AG10803 (cell line): ENCODE data around the gene PRKAA1.
"Not testable (repeated sequence)": the region's sequence is repeated elsewhere in the genome, so short reads cannot be mapped to it uniquely, and the experiment has no call there.

Experiments
- DNase-seq: peaks from one replicate; pipeline ENCODE4 v3.0.0; 2010; ENCODE audit warnings: low read depth
- H3K4me3 ChIP-seq: 2 replicates; pipeline ENCODE4 v1.5.1; 2011; ENCODE audit warnings: mild to moderate bottlenecking, low read length, control low read depth
- TF ChIP-seq, protein P1 (sequence below): conservative IDR thresholded peaks from 2 replicates; pipeline ENCODE4 v1.5.1; 2011; ENCODE audit warnings: mild to moderate bottlenecking, low read length, control low read depth, inconsistent platforms

PRKAA1 gene

DNA sequence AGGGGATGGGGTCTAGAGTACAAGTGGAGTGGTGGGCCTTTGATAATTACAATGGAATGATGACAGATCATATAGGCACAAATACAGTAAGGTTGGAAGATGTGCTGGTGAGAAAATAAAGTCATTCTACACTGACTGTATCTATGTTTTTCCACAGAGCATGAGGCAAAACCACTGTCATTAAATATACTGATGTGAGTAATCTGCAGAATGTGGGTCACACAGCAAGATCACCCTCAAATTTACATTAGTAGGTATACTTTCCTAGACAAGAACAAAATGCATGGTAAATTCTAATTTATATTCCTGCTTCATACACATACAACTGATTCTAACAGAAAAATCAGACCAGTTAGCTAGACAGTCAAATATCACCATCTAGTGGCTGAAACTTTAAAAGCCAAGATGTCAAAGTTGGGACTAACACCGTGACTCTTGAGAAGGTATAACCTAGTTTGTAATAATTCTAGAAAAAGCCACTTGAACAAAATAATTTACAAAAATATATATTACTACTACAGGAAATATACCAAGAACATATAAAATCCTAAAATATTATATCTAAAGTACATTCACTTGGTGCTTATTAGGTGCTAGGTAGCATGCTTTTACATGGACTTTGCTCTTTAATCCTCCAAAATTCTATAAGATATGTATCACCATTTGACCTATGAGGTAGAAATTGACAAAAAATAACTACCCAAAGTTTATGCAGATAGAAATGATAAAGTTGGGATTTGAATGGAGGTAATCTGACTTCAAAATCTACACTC is 61.9 kb downstream of the PRKAA1 start:
- TF ChIP-seq, protein P1, sequence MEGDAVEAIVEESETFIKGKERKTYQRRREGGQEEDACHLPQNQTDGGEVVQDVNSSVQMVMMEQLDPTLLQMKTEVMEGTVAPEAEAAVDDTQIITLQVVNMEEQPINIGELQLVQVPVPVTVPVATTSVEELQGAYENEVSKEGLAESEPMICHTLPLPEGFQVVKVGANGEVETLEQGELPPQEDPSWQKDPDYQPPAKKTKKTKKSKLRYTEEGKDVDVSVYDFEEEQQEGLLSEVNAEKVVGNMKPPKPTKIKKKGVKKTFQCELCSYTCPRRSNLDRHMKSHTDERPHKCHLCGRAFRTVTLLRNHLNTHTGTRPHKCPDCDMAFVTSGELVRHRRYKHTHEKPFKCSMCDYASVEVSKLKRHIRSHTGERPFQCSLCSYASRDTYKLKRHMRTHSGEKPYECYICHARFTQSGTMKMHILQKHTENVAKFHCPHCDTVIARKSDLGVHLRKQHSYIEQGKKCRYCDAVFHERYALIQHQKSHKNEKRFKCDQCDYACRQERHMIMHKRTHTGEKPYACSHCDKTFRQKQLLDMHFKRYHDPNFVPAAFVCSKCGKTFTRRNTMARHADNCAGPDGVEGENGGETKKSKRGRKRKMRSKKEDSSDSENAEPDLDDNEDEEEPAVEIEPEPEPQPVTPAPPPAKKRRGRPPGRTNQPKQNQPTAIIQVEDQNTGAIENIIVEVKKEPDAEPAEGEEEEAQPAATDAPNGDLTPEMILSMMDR, result peak; percentile 83

GRCh38 chr5:40735609-40736008 is 62.6 kb downstream of the PRKAA1 start:
- no peak for DNase-seq
- H3K4me3 ChIP-seq, result no peak overlapping the region
- TF ChIP-seq, protein P1, result no peak

More for the DNA sequence above, 61.9 kb downstream of the PRKAA1 start:
- peak; percentile 54 for DNase-seq
- H3K4me3 ChIP-seq, result no peak overlapping the region

DNA sequence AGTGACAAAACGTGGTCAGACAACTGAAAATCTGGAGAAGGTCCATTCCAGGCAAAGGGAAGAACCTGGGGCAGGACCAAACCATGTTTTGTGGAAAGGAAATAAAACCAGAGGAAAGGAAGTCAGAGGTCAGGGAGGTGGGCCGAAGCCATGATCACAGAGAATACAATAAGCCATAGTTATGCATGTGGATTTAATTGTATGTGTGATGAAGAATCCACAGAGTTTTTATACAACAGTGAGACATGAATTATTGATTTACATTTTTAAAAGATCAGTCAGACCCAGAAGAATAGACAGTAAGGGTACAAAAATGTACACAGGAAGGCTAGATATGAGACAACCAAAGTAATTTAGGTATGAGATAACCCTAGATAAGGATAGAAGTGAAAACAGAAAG is 63.2 kb downstream of the PRKAA1 start:
- H3K4me3 ChIP-seq, result no peak overlapping the region
- TF ChIP-seq, protein P1, result no peak
- peak; percentile 40 for DNase-seq

DNA sequence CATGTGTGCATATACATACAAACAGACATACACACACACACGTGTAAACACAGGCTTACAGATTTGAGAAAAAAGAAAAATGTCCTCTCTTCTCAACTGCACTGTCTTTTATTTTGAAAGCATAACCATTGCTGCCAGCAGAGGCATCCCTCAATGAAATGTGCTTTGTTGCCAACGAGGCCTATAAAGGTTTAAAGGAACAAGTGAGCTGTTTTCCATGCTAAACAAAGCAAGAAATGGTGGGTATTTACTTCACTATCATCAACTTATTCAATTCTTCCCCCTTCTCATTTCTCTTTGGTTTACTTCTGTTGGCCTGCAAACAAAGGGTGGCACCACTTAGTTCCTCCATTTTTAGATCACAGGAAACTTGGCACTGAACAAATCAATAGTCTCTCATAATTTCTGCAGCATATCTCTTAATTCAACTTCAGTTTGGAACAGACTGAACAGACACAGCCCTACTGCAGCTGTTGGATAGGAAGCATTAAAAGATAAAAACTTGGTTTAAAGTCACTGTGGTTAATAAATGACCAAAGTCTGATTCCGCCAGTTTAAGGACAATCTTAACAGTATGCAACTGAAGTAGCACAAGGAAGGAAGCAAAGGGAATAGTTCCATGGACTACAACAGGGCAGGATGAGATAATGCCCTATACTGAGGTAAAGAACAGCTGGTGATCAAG is 64.2 kb downstream of the PRKAA1 start:
- DNase-seq, result no peak
- TF ChIP-seq, protein P1, result no peak
- H3K4me3 ChIP-seq, result no peak overlapping the region

DNA sequence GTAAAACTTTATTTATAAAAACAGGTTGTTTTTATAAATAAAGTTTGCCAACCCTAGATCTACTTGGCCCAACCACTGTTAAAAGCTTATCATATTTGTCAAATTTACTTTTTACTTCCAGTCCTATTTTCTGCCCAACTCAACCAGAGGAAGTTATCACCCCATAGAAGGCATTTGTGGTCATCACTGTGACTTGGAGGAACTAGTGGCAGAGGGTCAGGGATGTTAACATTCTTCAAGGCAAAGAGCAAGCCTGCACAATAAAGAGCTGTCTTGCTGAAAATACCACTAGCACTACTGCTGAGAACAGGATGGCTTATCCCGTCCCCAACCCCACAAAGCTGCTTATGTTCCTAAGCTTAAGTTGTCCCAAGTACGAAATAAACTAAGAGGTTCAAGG is 64.7 kb downstream of the PRKAA1 start:
- TF ChIP-seq, protein P1, result no peak
- no peak overlapping the region for H3K4me3 ChIP-seq
- no peak for DNase-seq

DNA sequence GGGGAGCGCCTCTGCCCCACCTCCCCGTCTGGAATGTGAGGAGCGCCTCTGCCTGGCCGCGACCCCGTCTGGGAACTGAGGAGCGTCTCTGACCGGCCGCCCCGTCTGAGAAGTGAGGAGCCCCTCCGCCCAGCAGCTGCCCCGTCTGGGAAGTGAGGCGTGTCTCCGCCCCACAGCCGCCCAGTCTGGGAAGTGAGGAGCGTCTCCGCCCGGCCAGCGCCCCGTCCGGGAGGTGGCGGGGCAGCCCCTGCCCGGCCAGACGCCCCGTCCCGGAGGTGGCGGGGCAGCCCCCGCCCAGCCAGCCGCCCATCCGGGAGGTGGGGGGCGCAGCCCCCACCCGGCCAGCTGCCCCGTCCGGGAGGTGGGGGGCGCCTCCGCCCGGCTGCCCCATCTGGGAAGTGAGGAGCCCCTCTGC is 75.7 kb downstream of the PRKAA1 start:
- not testable (repeated sequence) for DNase-seq, H3K4me3 ChIP-seq

DNA sequence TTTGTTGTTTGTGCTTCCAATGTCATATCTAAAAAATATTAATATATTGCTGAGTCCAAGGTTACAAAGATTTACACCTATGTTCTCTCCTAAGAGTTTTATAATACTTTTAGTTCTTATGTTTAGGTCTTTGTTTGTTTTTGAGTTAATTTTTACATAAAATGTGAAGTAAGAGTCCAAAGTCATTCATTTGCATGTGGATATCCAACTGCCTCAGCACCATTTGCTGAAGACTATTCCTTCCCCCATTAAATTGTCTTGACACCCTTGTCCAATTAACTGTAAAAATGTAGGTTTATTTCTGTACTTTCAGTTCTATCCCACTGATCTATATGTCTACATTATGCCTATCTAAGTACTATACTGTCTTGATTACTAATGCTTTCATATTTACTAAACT is 78.1 kb downstream of the PRKAA1 start:
- DNase-seq, result no peak
- H3K4me3 ChIP-seq, result no peak overlapping the region
- TF ChIP-seq, protein P1, result no peak
